ENCODE results near the gene CAB39L.

Gene CAB39L

GRCh38 chr13:49443704-49444523 lies at the start of gene CAB39L, which contains the start of gene SETDB2:
Gene CAB39L (minus strand): TSS chr13:49444064. CDS start chr13:49382910, 61,154 bp downstream.
Gene SETDB2 (plus strand): TSS chr13:49444274. CDS start chr13:49451894, 7,620 bp downstream.
- TF ChIP-seq CTCF (IDR thresholded peaks at IDR 0.05; ENCODE audit: low read length, missing control alignments), result peak; percentile 42
- peak within 1 kb of the TSS; percentile 79 for H3K4me3 ChIP-seq (replicated peaks; ENCODE audit: low read depth, low read length)

GRCh38 chr13:49488563-49488962 lies 44.7 kb upstream of the CAB39L start:
- no peak overlapping the region for H3K4me3 ChIP-seq (replicated peaks; ENCODE audit: low read depth, low read length)
- DNase-seq (ENCODE audit: low read depth), result no peak
- no peak for TF ChIP-seq CTCF (IDR thresholded peaks at IDR 0.05; ENCODE audit: low read length, missing control alignments)

More at GRCh38 chr13:49443704-49444523, at the start of gene CAB39L, which contains the start of gene SETDB2:
- DNase-seq (ENCODE audit: low read depth), result peak; percentile 99

- TF ChIP-seq CTCF (IDR thresholded peaks at IDR 0.05; ENCODE audit: low read length, missing control alignments), result no peak
- H3K4me3 ChIP-seq (replicated peaks; ENCODE audit: low read depth, low read length), result no peak overlapping the region
- no peak for DNase-seq (ENCODE audit: low read depth)
Observed at GRCh38 chr13:49481788-49482187, 37.9 kb upstream of the CAB39L start.

- no peak for DNase-seq (ENCODE audit: low read depth)
- TF ChIP-seq CTCF (IDR thresholded peaks at IDR 0.05; ENCODE audit: low read length, missing control alignments), result no peak
- no peak overlapping the region for H3K4me3 ChIP-seq (replicated peaks; ENCODE audit: low read depth, low read length)
Observed at GRCh38 chr13:49476529-49476928, 32.7 kb upstream of the CAB39L start.

GRCh38 chr13:49472186-49472585 lies 28.3 kb upstream of the CAB39L start:
- no peak for TF ChIP-seq CTCF (IDR thresholded peaks at IDR 0.05; ENCODE audit: low read length, missing control alignments)
- peak; percentile 13 for DNase-seq (ENCODE audit: low read depth)
- H3K4me3 ChIP-seq (replicated peaks; ENCODE audit: low read depth, low read length), result no peak overlapping the region

- TF ChIP-seq CTCF (IDR thresholded peaks at IDR 0.05; ENCODE audit: low read length, missing control alignments), result no peak
- no peak for DNase-seq (ENCODE audit: low read depth)
- H3K4me3 ChIP-seq (replicated peaks; ENCODE audit: low read depth, low read length), result no peak overlapping the region
Observed at GRCh38 chr13:49466292-49466838, 22.5 kb upstream of the CAB39L start.

Measured in fibroblast of pulmonary artery (primary cell).